Keratinocyte (primary cell): ENCODE measurements around the gene TINAGL1. TPM values are rescaled to one million over a fixed set of nuclear protein-coding genes. Genes with fewer than 3 reads are reported as not detected.
A peak's percentile ranks its signal among the peaks of the same experiment; 100 is the strongest.

Experiments used
- DNase-seq: peaks from one replicate; pipeline ENCODE4 v3.0.0-alpha.2; 2011; ENCODE audit warnings: low read depth, missing footprints, low spot score
- FAIRE-seq: peaks from 2 replicates; lab custom pipeline; 2011; peaks lifted over from hg19 to GRCh38; lab: Jason Lieb, UNC
- H2AFZ ChIP-seq: 2 replicates; pipeline ENCODE4 v1.6.0; 2012; ENCODE audit warnings: low read length, control low read depth, inconsistent platforms; ENCODE audit not compliant: control insufficient read depth
- H3K27ac ChIP-seq: 2 replicates; pipeline ENCODE4 v1.5.1; 2011; ENCODE audit warnings: low read length; ENCODE audit not compliant: control insufficient read depth, insufficient read depth
- H3K27me3 ChIP-seq: 3 replicates; pipeline ENCODE4 v1.6.0; 2011; ENCODE audit warnings: low read length; ENCODE audit not compliant: control insufficient read depth, insufficient read depth; ENCODE audit errors: extremely low read depth
- H3K36me3 ChIP-seq, 2 experiments: 2 replicates in 1 of 2; 3 replicates in 1 of 2; pipeline ENCODE4 v1.5.1; 2011; ENCODE audit warnings: low read length in 2 of 2, mild to moderate bottlenecking in 1 of 2; ENCODE audit not compliant: control insufficient read depth in 2 of 2, insufficient read depth in 2 of 2; ENCODE audit errors: extremely low read depth in 1 of 2
- H3K4me1 ChIP-seq: 3 replicates; pipeline ENCODE4 v1.5.1; 2011; ENCODE audit warnings: low read length; ENCODE audit not compliant: control insufficient read depth, insufficient read depth; ENCODE audit errors: extremely low read depth
- H3K4me2 ChIP-seq: 3 replicates; pipeline ENCODE4 v1.6.0; 2011; ENCODE audit warnings: low read depth, low read length; ENCODE audit not compliant: control insufficient read depth, insufficient read depth; ENCODE audit errors: extremely low read depth
- H3K4me3 ChIP-seq, 3 experiments: fragments of 200-600 bp in 1 of 3; sonication (generic) in 1 of 3; 2 replicates in 2 of 3; 3 replicates in 1 of 3; pipeline ENCODE4 v1.5.1; 2011 to 2016; ENCODE audit warnings: low read length in 3 of 3, mild to moderate bottlenecking in 3 of 3, control low read depth in 2 of 3, inconsistent platforms in 1 of 3, low read depth in 1 of 3, mixed read lengths in 1 of 3, mixed run types in 1 of 3, moderate library complexity in 1 of 3; ENCODE audit not compliant: control insufficient read depth in 2 of 3, insufficient read depth in 2 of 3; ENCODE audit errors: extremely low read depth in 1 of 3
- H3K79me2 ChIP-seq: 2 replicates; pipeline ENCODE4 v1.6.0; 2012; ENCODE audit warnings: low read length; ENCODE audit not compliant: control insufficient read depth, insufficient read depth
- H3K9ac ChIP-seq: 3 replicates; pipeline ENCODE4 v1.6.0; 2011; ENCODE audit warnings: low read length; ENCODE audit not compliant: control insufficient read depth, insufficient read depth; ENCODE audit errors: extremely low read depth
- H3K9me1 ChIP-seq: 3 replicates; pipeline ENCODE4 v1.6.0; 2011; ENCODE audit warnings: low read length; ENCODE audit not compliant: control insufficient read depth, insufficient read depth; ENCODE audit errors: extremely low read depth
- H3K9me3 ChIP-seq: 2 replicates; pipeline ENCODE4 v1.5.1; 2012; ENCODE audit warnings: low read depth, low read length; ENCODE audit not compliant: control insufficient read depth
- H4K20me1 ChIP-seq: 3 replicates; pipeline ENCODE4 v1.6.0; 2011; ENCODE audit warnings: low read length; ENCODE audit not compliant: control insufficient read depth, insufficient read depth; ENCODE audit errors: extremely low read depth
- CTCF ChIP-seq, 3 experiments: IDR thresholded peaks in 1 of 3; conservative IDR thresholded peaks in 1 of 3; optimal IDR thresholded peaks in 1 of 3; 2 replicates in 2 of 3; 3 replicates in 1 of 3; pipeline versions ENCODE3 to v1.5.1; 2011; ENCODE audit warnings: low read length in 3 of 3, mild to moderate bottlenecking in 3 of 3, moderate library complexity in 2 of 3, control low read depth in 1 of 3, inconsistent platforms in 1 of 3; ENCODE audit not compliant: insufficient read depth in 2 of 3; ENCODE audit errors: extremely low read depth in 1 of 3
- EZH2 ChIP-seq: IDR thresholded peaks from one replicate; pipeline ENCODE4 v1.6.1; 2012; ENCODE audit warnings: inconsistent platforms, mild to moderate bottlenecking, low read length, moderate library complexity
- dilution Hi-C: fragments of 300-500 bp; cut with MboI; formaldehyde crosslinking; loops from one replicate; pipeline ENCODE4 v1.7.0; 2020; ENCODE audit warnings: low sequenced_read_pairs; ENCODE audit not compliant: extremely low pct_ligation_motif_present
- polyA plus RNA-seq, 5 experiments: library from polyadenylated mRNA; depleted of rRNA in 3 of 5; stranded (reverse) in 3 of 5; stranded (forward) in 1 of 5; unstranded in 1 of 5; fragments of >200 nt; gene quantifications; 1 replicate in 1 of 5; 2 replicates in 3 of 5; 3 replicates in 1 of 5; pipeline versions ENCODE4 v1.2.1 to v1.2.3, GENCODE V29; 2011 to 2012; ENCODE audit warnings: missing spikeins in 2 of 5, low read depth in 1 of 5, low replicate concordance in 1 of 5

TINAGL1 gene
- polyA plus RNA-seq, 1 donor (not counting 4 experiments of a cell fraction or from before 2014, with no cell fraction given), result 189 TPM

- Histone ChIP-seq H3K27ac (no peak overlapping the region), H3K27me3 (no peaks in the 10 kb centered on the region), H3K9me3 (no peaks in the 10 kb centered on the region), H3K36me3 (no peaks in the 10 kb centered on the region), H3K9me1 (no peaks in the 10 kb centered on the region), H4K20me1 (no peaks in the 10 kb centered on the region), H3K9ac (no peak overlapping the region), H3K4me1 (peaks cover 53% of the 10 kb centered on the region), H3K4me3 (no peak overlapping the region), H2AFZ (no peak overlapping the region), H3K79me2 (no peaks in the 10 kb centered on the region), H3K4me2 (no peak overlapping the region)
- no peak for TF ChIP-seq CTCF (optimal IDR thresholded peaks at IDR 0.05 in 1 of 3, IDR thresholded peaks at IDR 0.05 in 1 of 3, conservative IDR thresholded peaks at IDR 0.05 in 1 of 3; ENCODE audit: extremely low read depth in 1 of 3, insufficient read depth in 2 of 3, low read length in 3 of 3)
- DNase-seq, result no peak
- FAIRE-seq, result no peak
- dilution Hi-C loops, result no loop called here
Observed at GRCh38 chr1:31570906-31571305, 5.4 kb upstream of the TINAGL1 start.

- Histone ChIP-seq H3K9me3 (no peaks in the 10 kb centered on the region), H2AFZ (no peak overlapping the region), H3K79me2 (peaks cover 6% of the 10 kb centered on the region), H3K36me3 (no peaks in the 10 kb centered on the region), H3K4me3 (no peak overlapping the region), H3K9ac (no peak overlapping the region), H3K9me1 (no peaks in the 10 kb centered on the region), H3K4me2 (no peak overlapping the region), H3K27ac (no peak overlapping the region), H4K20me1 (no peaks in the 10 kb centered on the region), H3K4me1 (peaks cover 55% of the 10 kb centered on the region), H3K27me3 (no peaks in the 10 kb centered on the region)
- dilution Hi-C loops, result no loop called here
- FAIRE-seq (peak; percentile 32), DNase-seq (no peak)
- TF ChIP-seq EZH2 (no peak), CTCF (optimal IDR thresholded peaks at IDR 0.05 in 1 of 3, IDR thresholded peaks at IDR 0.05 in 1 of 3, conservative IDR thresholded peaks at IDR 0.05 in 1 of 3; ENCODE audit: extremely low read depth in 1 of 3, insufficient read depth in 2 of 3, low read length in 3 of 3) (no peak)
Observed at GRCh38 chr1:31571340-31572295, 4.7 kb upstream of the TINAGL1 start.
